HEK293 (cell line): Measurements from ENCODE around the gene DAGLA.

Experiments used
- BCL11A ChIP-seq: fragments of 450-650 bp; formaldehyde crosslinking; IDR thresholded peaks from 2 replicates; pipeline ENCODE4 v1.5.1; 2016; ENCODE audit warnings: low read depth, missing biosample characterization, missing genetic modification characterization
- SP2 ChIP-seq: fragments of 450-650 bp; formaldehyde crosslinking; IDR thresholded peaks from 2 replicates; pipeline ENCODE4 v1.5.1; 2016; ENCODE audit warnings: missing biosample characterization, missing genetic modification characterization
- ZNF121 ChIP-seq: fragments of 450-650 bp; formaldehyde crosslinking; IDR thresholded peaks from 2 replicates; pipeline ENCODE4 v1.5.1; 2016; ENCODE audit warnings: missing biosample characterization, missing genetic modification characterization
- ZNF202 ChIP-seq: fragments of 450-650 bp; formaldehyde crosslinking; IDR thresholded peaks from 2 replicates; pipeline ENCODE4 v1.5.1; 2016; ENCODE audit warnings: missing biosample characterization, missing genetic modification characterization, borderline replicate concordance
- ZNF239 ChIP-seq: fragments of 450-650 bp; formaldehyde crosslinking; IDR thresholded peaks from 2 replicates; pipeline ENCODE4 v1.5.1; 2016; ENCODE audit warnings: missing biosample characterization, missing genetic modification characterization
- ZNF549 ChIP-seq: fragments of 450-650 bp; IDR thresholded peaks from 2 replicates; pipeline ENCODE4 v1.5.1; 2018; ENCODE audit warnings: missing biosample characterization, missing genetic modification characterization, mild to moderate bottlenecking, inconsistent platforms, moderate library complexity
- ZNF558 ChIP-seq: fragments of 450-650 bp; formaldehyde crosslinking; IDR thresholded peaks from 2 replicates; pipeline ENCODE4 v1.5.1; 2016; ENCODE audit warnings: missing biosample characterization, missing genetic modification characterization
- ZNF629 ChIP-seq: fragments of 450-650 bp; formaldehyde crosslinking; IDR thresholded peaks from 2 replicates; pipeline ENCODE4 v1.5.1; 2017; ENCODE audit warnings: missing biosample characterization, missing genetic modification characterization
- ZNF677 ChIP-seq: fragments of 450-650 bp; IDR thresholded peaks from 2 replicates; pipeline ENCODE4 v1.5.0; 2018; ENCODE audit warnings: missing biosample characterization, mild to moderate bottlenecking, missing genetic modification characterization, moderate library complexity
- TF ChIP-seq, protein P1 (sequence below): fragments of 450-650 bp; formaldehyde crosslinking; IDR thresholded peaks from 2 replicates; pipeline ENCODE4 v1.5.1; 2016; ENCODE audit warnings: missing biosample characterization, missing genetic modification characterization
- TF ChIP-seq, protein P2 (sequence below): fragments of 450-650 bp; formaldehyde crosslinking; IDR thresholded peaks from 2 replicates; pipeline ENCODE4 v1.5.1; 2016; ENCODE audit warnings: missing biosample characterization, missing genetic modification characterization

DNA sequence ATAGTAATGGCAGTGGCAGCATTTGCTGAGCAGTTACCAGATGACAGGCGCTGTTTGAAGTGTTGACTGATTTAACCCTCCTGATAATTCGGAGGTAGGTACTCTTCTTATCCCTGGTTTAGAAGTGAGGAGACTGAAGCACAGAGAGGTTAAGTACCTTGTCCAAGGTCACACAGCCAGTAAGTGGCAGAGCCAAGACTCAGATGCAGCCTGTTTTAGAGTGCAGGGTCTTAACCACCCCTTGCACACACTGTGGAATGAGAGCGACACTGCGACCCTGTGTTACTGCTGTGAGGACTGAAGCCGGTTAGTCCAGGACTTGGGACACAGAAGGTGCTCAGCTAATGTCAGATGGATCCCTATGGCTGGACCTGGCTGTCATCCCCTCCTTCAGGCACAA, 34.7 kb downstream of the DAGLA start:
- TF ChIP-seq, protein P1, sequence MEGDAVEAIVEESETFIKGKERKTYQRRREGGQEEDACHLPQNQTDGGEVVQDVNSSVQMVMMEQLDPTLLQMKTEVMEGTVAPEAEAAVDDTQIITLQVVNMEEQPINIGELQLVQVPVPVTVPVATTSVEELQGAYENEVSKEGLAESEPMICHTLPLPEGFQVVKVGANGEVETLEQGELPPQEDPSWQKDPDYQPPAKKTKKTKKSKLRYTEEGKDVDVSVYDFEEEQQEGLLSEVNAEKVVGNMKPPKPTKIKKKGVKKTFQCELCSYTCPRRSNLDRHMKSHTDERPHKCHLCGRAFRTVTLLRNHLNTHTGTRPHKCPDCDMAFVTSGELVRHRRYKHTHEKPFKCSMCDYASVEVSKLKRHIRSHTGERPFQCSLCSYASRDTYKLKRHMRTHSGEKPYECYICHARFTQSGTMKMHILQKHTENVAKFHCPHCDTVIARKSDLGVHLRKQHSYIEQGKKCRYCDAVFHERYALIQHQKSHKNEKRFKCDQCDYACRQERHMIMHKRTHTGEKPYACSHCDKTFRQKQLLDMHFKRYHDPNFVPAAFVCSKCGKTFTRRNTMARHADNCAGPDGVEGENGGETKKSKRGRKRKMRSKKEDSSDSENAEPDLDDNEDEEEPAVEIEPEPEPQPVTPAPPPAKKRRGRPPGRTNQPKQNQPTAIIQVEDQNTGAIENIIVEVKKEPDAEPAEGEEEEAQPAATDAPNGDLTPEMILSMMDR (tag by site-specific recombination): no peak
- TF ChIP-seq, protein P2, sequence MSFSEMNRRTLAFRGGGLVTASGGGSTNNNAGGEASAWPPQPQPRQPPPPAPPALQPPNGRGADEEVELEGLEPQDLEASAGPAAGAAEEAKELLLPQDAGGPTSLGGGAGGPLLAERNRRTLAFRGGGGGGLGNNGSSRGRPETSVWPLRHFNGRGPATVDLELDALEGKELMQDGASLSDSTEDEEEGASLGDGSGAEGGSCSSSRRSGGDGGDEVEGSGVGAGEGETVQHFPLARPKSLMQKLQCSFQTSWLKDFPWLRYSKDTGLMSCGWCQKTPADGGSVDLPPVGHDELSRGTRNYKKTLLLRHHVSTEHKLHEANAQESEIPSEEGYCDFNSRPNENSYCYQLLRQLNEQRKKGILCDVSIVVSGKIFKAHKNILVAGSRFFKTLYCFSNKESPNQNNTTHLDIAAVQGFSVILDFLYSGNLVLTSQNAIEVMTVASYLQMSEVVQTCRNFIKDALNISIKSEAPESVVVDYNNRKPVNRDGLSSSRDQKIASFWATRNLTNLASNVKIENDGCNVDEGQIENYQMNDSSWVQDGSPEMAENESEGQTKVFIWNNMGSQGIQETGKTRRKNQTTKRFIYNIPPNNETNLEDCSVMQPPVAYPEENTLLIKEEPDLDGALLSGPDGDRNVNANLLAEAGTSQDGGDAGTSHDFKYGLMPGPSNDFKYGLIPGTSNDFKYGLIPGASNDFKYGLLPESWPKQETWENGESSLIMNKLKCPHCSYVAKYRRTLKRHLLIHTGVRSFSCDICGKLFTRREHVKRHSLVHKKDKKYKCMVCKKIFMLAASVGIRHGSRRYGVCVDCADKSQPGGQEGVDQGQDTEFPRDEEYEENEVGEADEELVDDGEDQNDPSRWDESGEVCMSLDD: no peak
- TF ChIP-seq ZNF677 (tag by site-specific recombination) (no peak), ZNF202 (tag by site-specific recombination) (no peak), ZNF558 (tag by site-specific recombination) (no peak), BCL11A (tag by site-specific recombination) (no peak), ZNF239 (tag by site-specific recombination) (no peak), ZNF629 (tag by site-specific recombination) (no peak), ZNF121 (tag by site-specific recombination) (no peak), SP2 (tag by site-specific recombination) (no peak), ZNF549 (tag by site-specific recombination) (no peak)
